Panc1 (cell line): Measurements from ENCODE around the gene TMEM108.

Source experiments
- TF ChIP-seq, protein P1 (sequence below): fragments of 450-650 bp; IDR thresholded peaks from 2 replicates; pipeline ENCODE4 v1.5.1; 2017; ENCODE audit warnings: mild to moderate bottlenecking
- TF ChIP-seq, protein P2 (sequence below), 2 experiments: IDR thresholded peaks; 2 replicates each; pipeline ENCODE4 v1.6.1; 2011 to 2012; ENCODE audit warnings: low read depth in 2 of 2, control low read depth in 1 of 2, low read length in 1 of 2, mild to moderate bottlenecking in 1 of 2, moderate library complexity in 1 of 2; ENCODE audit not compliant: insufficient read depth in 1 of 2

DNA sequence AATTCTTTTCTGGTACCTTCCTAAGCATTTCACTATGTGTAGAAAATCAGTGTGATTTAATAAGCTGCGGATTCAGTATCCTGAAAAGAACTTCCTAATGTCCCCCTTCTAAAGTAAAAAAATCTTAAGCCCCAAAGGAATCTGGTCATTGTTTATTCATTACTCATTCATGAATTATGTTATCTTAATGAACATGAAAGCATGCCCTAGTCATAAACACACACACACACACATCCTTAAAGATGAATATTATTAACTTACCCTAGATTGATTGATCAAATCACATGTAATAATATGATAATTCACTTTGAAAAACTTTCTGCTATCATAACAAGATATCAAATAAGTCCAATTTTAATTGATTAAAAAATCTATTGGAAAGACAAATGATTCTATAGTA, 265.2 kb downstream of the TMEM108 start:
- TF ChIP-seq, protein P1, sequence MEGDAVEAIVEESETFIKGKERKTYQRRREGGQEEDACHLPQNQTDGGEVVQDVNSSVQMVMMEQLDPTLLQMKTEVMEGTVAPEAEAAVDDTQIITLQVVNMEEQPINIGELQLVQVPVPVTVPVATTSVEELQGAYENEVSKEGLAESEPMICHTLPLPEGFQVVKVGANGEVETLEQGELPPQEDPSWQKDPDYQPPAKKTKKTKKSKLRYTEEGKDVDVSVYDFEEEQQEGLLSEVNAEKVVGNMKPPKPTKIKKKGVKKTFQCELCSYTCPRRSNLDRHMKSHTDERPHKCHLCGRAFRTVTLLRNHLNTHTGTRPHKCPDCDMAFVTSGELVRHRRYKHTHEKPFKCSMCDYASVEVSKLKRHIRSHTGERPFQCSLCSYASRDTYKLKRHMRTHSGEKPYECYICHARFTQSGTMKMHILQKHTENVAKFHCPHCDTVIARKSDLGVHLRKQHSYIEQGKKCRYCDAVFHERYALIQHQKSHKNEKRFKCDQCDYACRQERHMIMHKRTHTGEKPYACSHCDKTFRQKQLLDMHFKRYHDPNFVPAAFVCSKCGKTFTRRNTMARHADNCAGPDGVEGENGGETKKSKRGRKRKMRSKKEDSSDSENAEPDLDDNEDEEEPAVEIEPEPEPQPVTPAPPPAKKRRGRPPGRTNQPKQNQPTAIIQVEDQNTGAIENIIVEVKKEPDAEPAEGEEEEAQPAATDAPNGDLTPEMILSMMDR = no peak
- TF ChIP-seq, protein P2, sequence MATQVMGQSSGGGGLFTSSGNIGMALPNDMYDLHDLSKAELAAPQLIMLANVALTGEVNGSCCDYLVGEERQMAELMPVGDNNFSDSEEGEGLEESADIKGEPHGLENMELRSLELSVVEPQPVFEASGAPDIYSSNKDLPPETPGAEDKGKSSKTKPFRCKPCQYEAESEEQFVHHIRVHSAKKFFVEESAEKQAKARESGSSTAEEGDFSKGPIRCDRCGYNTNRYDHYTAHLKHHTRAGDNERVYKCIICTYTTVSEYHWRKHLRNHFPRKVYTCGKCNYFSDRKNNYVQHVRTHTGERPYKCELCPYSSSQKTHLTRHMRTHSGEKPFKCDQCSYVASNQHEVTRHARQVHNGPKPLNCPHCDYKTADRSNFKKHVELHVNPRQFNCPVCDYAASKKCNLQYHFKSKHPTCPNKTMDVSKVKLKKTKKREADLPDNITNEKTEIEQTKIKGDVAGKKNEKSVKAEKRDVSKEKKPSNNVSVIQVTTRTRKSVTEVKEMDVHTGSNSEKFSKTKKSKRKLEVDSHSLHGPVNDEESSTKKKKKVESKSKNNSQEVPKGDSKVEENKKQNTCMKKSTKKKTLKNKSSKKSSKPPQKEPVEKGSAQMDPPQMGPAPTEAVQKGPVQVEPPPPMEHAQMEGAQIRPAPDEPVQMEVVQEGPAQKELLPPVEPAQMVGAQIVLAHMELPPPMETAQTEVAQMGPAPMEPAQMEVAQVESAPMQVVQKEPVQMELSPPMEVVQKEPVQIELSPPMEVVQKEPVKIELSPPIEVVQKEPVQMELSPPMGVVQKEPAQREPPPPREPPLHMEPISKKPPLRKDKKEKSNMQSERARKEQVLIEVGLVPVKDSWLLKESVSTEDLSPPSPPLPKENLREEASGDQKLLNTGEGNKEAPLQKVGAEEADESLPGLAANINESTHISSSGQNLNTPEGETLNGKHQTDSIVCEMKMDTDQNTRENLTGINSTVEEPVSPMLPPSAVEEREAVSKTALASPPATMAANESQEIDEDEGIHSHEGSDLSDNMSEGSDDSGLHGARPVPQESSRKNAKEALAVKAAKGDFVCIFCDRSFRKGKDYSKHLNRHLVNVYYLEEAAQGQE (IDR thresholded peaks at IDR 0.05; ENCODE audit: insufficient read depth in 1 of 2, low read depth in 2 of 2, low read length in 1 of 2) = no peak
